Activated CD4-positive, alpha-beta T cell treated with anti-CD3 and anti-CD28 coated beads, Interleukin-2, amount 10 ng/mL, durations not matched to agents 24 days and 14 days (primary cell): Measurements from ENCODE around the gene KIAA0232. TPM values are rescaled to one million over a fixed set of nuclear protein-coding genes. Genes with fewer than 3 reads are reported as not detected.
A peak's percentile ranks its signal among the peaks of the same experiment; 100 is the strongest.
"Not testable (repeated sequence)": the region's sequence is repeated elsewhere in the genome, so short reads cannot be mapped to it uniquely, and the experiment has no call there.

Experiments used
- DNase-seq: peaks from one replicate; pipeline ENCODE4 v3.0.0; 2022
- H3K27ac Mint-ChIP-seq: one replicate; pipeline ENCODE4 v1.8.0; 2022; ENCODE audit warnings: mild to moderate bottlenecking, mixed read lengths
- H3K27me3 Mint-ChIP-seq: one replicate; pipeline ENCODE4 v1.8.0; 2022; ENCODE audit warnings: mixed read lengths
- H3K36me3 Mint-ChIP-seq: one replicate; pipeline ENCODE4 v1.8.0; 2022; ENCODE audit warnings: low read depth, mild to moderate bottlenecking, mixed read lengths
- H3K4me1 Mint-ChIP-seq: one replicate; pipeline ENCODE4 v1.8.0; 2021; ENCODE audit warnings: mixed read lengths
- H3K4me3 Mint-ChIP-seq: one replicate; pipeline ENCODE4 v1.8.0; 2022; ENCODE audit warnings: mild to moderate bottlenecking, moderate library complexity, mixed read lengths
- H3K9me3 Mint-ChIP-seq: one replicate; pipeline ENCODE4 v1.8.0; 2021; ENCODE audit warnings: mixed read lengths
- intact Hi-C: fragments of 100-400 bp; cut with micrococcal nuclease; formaldehyde crosslinking; loops from one replicate; pipeline ENCODE4 v1.15.1; 2023
- total RNA-seq: library from RNA; stranded (reverse); gene quantifications from 2 replicates; pipeline ENCODE4 v1.2.3, GENCODE V29; 2022

KIAA0232 gene
- total RNA-seq, 1 donor from 2014 or later, result 16.7 TPM

- intact Hi-C loops, result loop anchor here (1.0 to 5.0 kb wide), 2 partner anchors 144 to 224 kb away; partner anchors contain the start of gene TADA2B
- Mint-ChIP-seq H3K4me3 (peak overlapping the region; percentile 58), H3K27me3 (no peaks in the 10 kb centered on the region), H3K27ac (peak overlapping the region; percentile 94), H3K9me3 (peaks cover 6% of the 10 kb centered on the region), H3K4me1 (peaks cover 36% of the 10 kb centered on the region), H3K36me3 (peaks cover 5% of the 10 kb centered on the region)
- DNase-seq, result no peak
Observed at GRCh38 chr4:6898763-6899162, 116.2 kb downstream of the KIAA0232 start.

- Mint-ChIP-seq H3K27me3 (no peaks in the 10 kb centered on the region), H3K36me3 (peaks cover 5% of the 10 kb centered on the region), H3K9me3 (peaks cover 6% of the 10 kb centered on the region), H3K4me3 (peak overlapping the region; percentile 58), H3K4me1 (peaks cover 46% of the 10 kb centered on the region), H3K27ac (peak overlapping the region; percentile 94)
- intact Hi-C loops, result no loop called here
- DNase-seq, result no peak
Observed at GRCh38 chr4:6900181-6900812, 117.8 kb downstream of the KIAA0232 start.

- peaks cover 49% of the 10 kb centered on the region for H3K4me1 Mint-ChIP-seq
- intact Hi-C loops, result no loop called here
Observed at GRCh38 chr4:6900956-6901355, 118.4 kb downstream of the KIAA0232 start.

GRCh38 chr4:6901669-6902317, 119.3 kb downstream of the KIAA0232 start:
- DNase-seq, result no peak
- H3K27me3 Mint-ChIP-seq, result no peaks in the 10 kb centered on the region
- peaks cover 5% of the 10 kb centered on the region for H3K36me3 Mint-ChIP-seq
- H3K4me3 Mint-ChIP-seq, result no peak overlapping the region
- H3K27ac Mint-ChIP-seq, result peak overlapping the region; percentile 58
- no peaks in the 10 kb centered on the region for H3K9me3 Mint-ChIP-seq
- intact Hi-C loops, result no loop called here
- H3K4me1 Mint-ChIP-seq, result peaks cover 47% of the 10 kb centered on the region

More at GRCh38 chr4:6900956-6901355, 118.4 kb downstream of the KIAA0232 start:
- no peak for DNase-seq
- Mint-ChIP-seq H3K27me3 (no peaks in the 10 kb centered on the region), H3K36me3 (peaks cover 5% of the 10 kb centered on the region), H3K9me3 (peaks cover 6% of the 10 kb centered on the region), H3K4me3 (no peak overlapping the region), H3K27ac (peak overlapping the region; percentile 94)

- Mint-ChIP-seq H3K27me3 (no peaks in the 10 kb centered on the region), H3K27ac (peak overlapping the region; percentile 12), H3K9me3 (no peaks in the 10 kb centered on the region), H3K36me3 (peaks cover 1% of the 10 kb centered on the region), H3K4me3 (no peak overlapping the region), H3K4me1 (peaks cover 47% of the 10 kb centered on the region)
- intact Hi-C loops, result no loop called here
- no peak for DNase-seq
Observed at GRCh38 chr4:6902318-6903042, 120.0 kb downstream of the KIAA0232 start.

- Mint-ChIP-seq H3K4me1 (peaks cover 44% of the 10 kb centered on the region), H3K9me3 (no peaks in the 10 kb centered on the region), H3K27ac (no peak overlapping the region), H3K4me3 (no peak overlapping the region), H3K36me3 (no peaks in the 10 kb centered on the region), H3K27me3 (no peaks in the 10 kb centered on the region)
- DNase-seq, result no peak
- intact Hi-C loops, result loop anchor here (5.0 kb wide), 1 partner anchor 37 kb away; no protein-coding TSS in a partner anchor
Observed at GRCh38 chr4:6905516-6906445, 123.3 kb downstream of the KIAA0232 start.

- not testable (repeated sequence) for H3K36me3 Mint-ChIP-seq, H3K27ac Mint-ChIP-seq, H3K9me3 Mint-ChIP-seq, H3K27me3 Mint-ChIP-seq, DNase-seq, H3K4me3 Mint-ChIP-seq
- intact Hi-C loops, result loop anchor here (5.0 kb wide), 1 partner anchor 36 kb away; no protein-coding TSS in a partner anchor
- peaks cover 46% of the 10 kb centered on the region for H3K4me1 Mint-ChIP-seq
Observed at GRCh38 chr4:6906486-6906885, 124.0 kb downstream of the KIAA0232 start.

GRCh38 chr4:6907658-6908191, 125.2 kb downstream of the KIAA0232 start:
- Mint-ChIP-seq H3K36me3 (peaks cover 2% of the 10 kb centered on the region), H3K9me3 (no peaks in the 10 kb centered on the region), H3K27me3 (no peaks in the 10 kb centered on the region), H3K4me3 (peak overlapping the region; percentile 92), H3K4me1 (peaks cover 48% of the 10 kb centered on the region), H3K27ac (no peak overlapping the region)
- peak; percentile 74 for DNase-seq
- intact Hi-C loops, result loop anchor here (5.0 kb wide), 1 partner anchor 35 kb away; no protein-coding TSS in a partner anchor

GRCh38 chr4:6908432-6909112, 126.0 kb downstream of the KIAA0232 start:
- peaks cover 48% of the 10 kb centered on the region for H3K4me1 Mint-ChIP-seq
- peaks cover 2% of the 10 kb centered on the region for H3K36me3 Mint-ChIP-seq
- peak overlapping the region; percentile 87 for H3K27ac Mint-ChIP-seq
- no peaks in the 10 kb centered on the region for H3K9me3 Mint-ChIP-seq
- no peaks in the 10 kb centered on the region for H3K27me3 Mint-ChIP-seq
- intact Hi-C loops, result loop anchor here (1.0 to 5.0 kb wide), 5 partner anchors 9 to 160 kb away; partner anchors contain the start of gene GRPEL1
- H3K4me3 Mint-ChIP-seq, result peak overlapping the region; percentile 92
- DNase-seq, result no peak

- no peaks in the 10 kb centered on the region for H3K9me3 Mint-ChIP-seq
- peak within 1 kb of the TSS; percentile 96 for H3K4me3 Mint-ChIP-seq
- no peaks in the 10 kb centered on the region for H3K27me3 Mint-ChIP-seq
- intact Hi-C loops, result loop anchor here (1.0 to 5.0 kb wide), 5 partner anchors 8 to 159 kb away; partner anchors contain the start of gene GRPEL1
- peak within 1 kb of the TSS; percentile 95 for H3K27ac Mint-ChIP-seq
- DNase-seq, result peak; percentile 95
- peaks cover 2% of the 10 kb centered on the region for H3K36me3 Mint-ChIP-seq
- peaks cover 47% of the 10 kb centered on the region for H3K4me1 Mint-ChIP-seq
Observed at GRCh38 chr4:6909113-6909969, 126.8 kb downstream of the KIAA0232 start, which contains the start of gene TBC1D14. Gene TBC1D14 (plus strand): TSS chr4:6909826. CDS start chr4:6923390, 13,564 bp downstream.

GRCh38 chr4:6909970-6910339, 127.4 kb downstream of the KIAA0232 start:
- Mint-ChIP-seq H3K27me3 (no peaks in the 10 kb centered on the region), H3K4me3 (peak overlapping the region; percentile 96), H3K4me1 (peaks cover 45% of the 10 kb centered on the region), H3K36me3 (peaks cover 2% of the 10 kb centered on the region), H3K27ac (peak overlapping the region; percentile 95), H3K9me3 (no peaks in the 10 kb centered on the region)
- DNase-seq, result no peak
- intact Hi-C loops, result loop anchor here (1.0 to 5.0 kb wide), 5 partner anchors 7 to 158 kb away; partner anchors contain the start of gene GRPEL1
